IMR-90 (cell line): Measurements from ENCODE around the gene CECR2. TPM values are rescaled to one million over a fixed set of nuclear protein-coding genes. Genes with fewer than 3 reads are reported as not detected.

Experiments
- ATAC-seq: fragments of 200-7000 bp; cut with Tn5 transposase; 2 replicates; pipeline ENCODE4 v1.9.1; 2020; ENCODE audit warnings: low read depth, mild to moderate bottlenecking, moderate library complexity
- BruUV-seq: library from RNA; stranded (reverse); fragments of 400-500 nt; replicated peaks from 2 replicates; lab custom pipeline; 2021; lab: Mats Ljungman, UMichigan
- CTCF ChIA-PET: fragments of 300-600 bp; formaldehyde crosslinking; extraction: SDS; loops from one replicate; lab custom pipeline; 2021; ENCODE audit warnings: antibody characterized with exemption; lab: Yijun Ruan, JAX
- POLR2A ChIA-PET: fragments of 300-600 bp; sonication (Branson Sonifier 250); formaldehyde crosslinking; loops from one replicate; lab custom pipeline; 2022; ENCODE audit warnings: antibody characterized with exemption; ENCODE audit not compliant: unreplicated experiment; lab: Charles Lee
- DNase-seq: peaks from one replicate; pipeline ENCODE4 v3.0.0; 2013
- H2AFZ ChIP-seq: replicated peaks from 2 replicates; pipeline ENCODE3; 2013; ENCODE audit warnings: low read length, mild to moderate bottlenecking; ENCODE audit not compliant: poor library complexity
- H2AK5ac ChIP-seq: 2 replicates; pipeline ENCODE4 v1.6.1; 2013; ENCODE audit warnings: low read depth, low read length, inconsistent platforms
- H2AK9ac ChIP-seq: replicated peaks from 2 replicates; pipeline ENCODE3; 2013; ENCODE audit warnings: mild to moderate bottlenecking, low read depth, low read length, moderate library complexity; ENCODE audit not compliant: poor library complexity
- H2BK120ac ChIP-seq: 2 replicates; pipeline ENCODE4 v1.6.1; 2013; ENCODE audit warnings: low read depth, low read length, inconsistent platforms
- H2BK15ac ChIP-seq: 3 replicates; pipeline ENCODE4 v1.6.1; 2013; ENCODE audit warnings: low read depth, low read length, inconsistent platforms
- H2BK20ac ChIP-seq: 2 replicates; pipeline ENCODE4 v1.6.1; 2013; ENCODE audit warnings: low read depth, mild to moderate bottlenecking, inconsistent platforms, low read length, moderate library complexity
- H2BK5ac ChIP-seq: 2 replicates; pipeline ENCODE4 v1.6.1; 2013; ENCODE audit warnings: mild to moderate bottlenecking, low read depth, low read length, inconsistent platforms; ENCODE audit not compliant: poor library complexity, severe bottlenecking
- H3K14ac ChIP-seq: replicated peaks from 2 replicates; pipeline ENCODE4 v1.6.1; 2013; ENCODE audit warnings: low read depth, low read length, inconsistent platforms
- H3K18ac ChIP-seq: 2 replicates; pipeline ENCODE4 v1.6.1; 2013; ENCODE audit warnings: low read depth, low read length, control low read depth
- H3K23ac ChIP-seq: 2 replicates; pipeline ENCODE4 v1.6.1; 2013; ENCODE audit warnings: low read depth, low read length, inconsistent platforms
- H3K27ac ChIP-seq: 2 replicates; pipeline ENCODE4 v1.5.1; 2013; ENCODE audit warnings: mild to moderate bottlenecking, control low read depth, low read length; ENCODE audit not compliant: insufficient read depth
- H3K27me3 ChIP-seq: 2 replicates; pipeline ENCODE4 v1.6.1; 2013; ENCODE audit warnings: low read length; ENCODE audit not compliant: control insufficient read depth, insufficient read depth
- H3K36me3 ChIP-seq: 2 replicates; pipeline ENCODE4 v1.6.1; 2013; ENCODE audit warnings: low read length, mixed read lengths; ENCODE audit not compliant: control insufficient read depth, insufficient read depth
- H3K4ac ChIP-seq: 2 replicates; pipeline ENCODE4 v1.6.1; 2013; ENCODE audit warnings: low read depth, low read length, inconsistent platforms
- H3K4me1 ChIP-seq: 2 replicates; pipeline ENCODE4 v1.6.1; 2013; ENCODE audit warnings: low read length, mixed read lengths; ENCODE audit not compliant: control insufficient read depth, insufficient read depth
- H3K4me2 ChIP-seq: 2 replicates; pipeline ENCODE4 v1.6.1; 2013; ENCODE audit warnings: low read depth, mild to moderate bottlenecking, control low read depth, low read length, moderate library complexity
- H3K4me3 ChIP-seq: 2 replicates; pipeline ENCODE4 v1.5.1; 2013; ENCODE audit warnings: low read depth, mild to moderate bottlenecking, control low read depth, low read length, moderate library complexity; ENCODE audit not compliant: insufficient read depth
- H3K56ac ChIP-seq: 2 replicates; pipeline ENCODE4 v1.6.1; 2013; ENCODE audit warnings: low read length, inconsistent platforms; ENCODE audit not compliant: insufficient read depth; ENCODE audit errors: extremely low read depth
- H3K79me1 ChIP-seq, 2 experiments: 2 replicates each; pipeline ENCODE4 v1.6.1; 2013; ENCODE audit warnings: low read length in 2 of 2, inconsistent platforms in 1 of 2, low read depth in 1 of 2
- H3K9ac ChIP-seq: 2 replicates; pipeline ENCODE4 v1.6.1; 2013; ENCODE audit warnings: low read depth, low read length, control low read depth
- H3K9me1 ChIP-seq: 2 replicates; pipeline ENCODE4 v1.6.1; 2013; ENCODE audit warnings: low read length, inconsistent platforms; ENCODE audit not compliant: insufficient read depth
- H3K9me3 ChIP-seq: 2 replicates; pipeline ENCODE4 v1.6.1; 2013; ENCODE audit warnings: low read length; ENCODE audit not compliant: control insufficient read depth, insufficient read depth
- H4K20me1 ChIP-seq: 2 replicates; pipeline ENCODE4 v1.6.1; 2013; ENCODE audit warnings: low read length, inconsistent platforms; ENCODE audit not compliant: insufficient read depth
- H4K5ac ChIP-seq: 2 replicates; pipeline ENCODE4 v1.6.1; 2013; ENCODE audit warnings: mild to moderate bottlenecking, low read depth, low read length, control low read depth
- H4K8ac ChIP-seq, 2 experiments: 2 replicates each; pipeline ENCODE4 v1.6.1; 2013; ENCODE audit warnings: low read depth in 2 of 2, low read length in 2 of 2, control low read depth in 1 of 2, inconsistent platforms in 1 of 2
- H4K91ac ChIP-seq: 2 replicates; pipeline ENCODE4 v1.6.1; 2013; ENCODE audit warnings: low read depth, low read length, inconsistent platforms; ENCODE audit not compliant: insufficient read depth
- BHLHE40 ChIP-seq: fragments of 150-350 bp; IDR thresholded peaks from 2 replicates; pipeline ENCODE4 v1.6.1; 2016; ENCODE audit warnings: mild to moderate bottlenecking, low read depth, low read length
- CHD1 ChIP-seq: IDR thresholded peaks from 2 replicates; pipeline ENCODE4 v1.6.1; 2012; ENCODE audit warnings: low read depth, low read length, improper control_type of control experiment
- CTCF ChIP-seq: conservative IDR thresholded peaks from 2 replicates; pipeline ENCODE4 v1.5.1; 2012; ENCODE audit warnings: mild to moderate bottlenecking, low read depth, low read length, improper control_type of control experiment
- ELK1 ChIP-seq: fragments of 150-350 bp; IDR thresholded peaks from 2 replicates; pipeline ENCODE4 v1.6.1; 2016; ENCODE audit warnings: low read depth, mild to moderate bottlenecking, low read length, moderate library complexity, borderline replicate concordance
- MAZ ChIP-seq: IDR thresholded peaks from 2 replicates; pipeline ENCODE4 v1.6.1; 2012; ENCODE audit warnings: low read depth, mild to moderate bottlenecking, low read length, improper control_type of control experiment, moderate library complexity, borderline replicate concordance
- MXI1 ChIP-seq: IDR thresholded peaks from 2 replicates; pipeline ENCODE4 v1.6.1; 2012; ENCODE audit warnings: low read depth, mild to moderate bottlenecking, low read length, moderate library complexity, borderline replicate concordance
- NFE2L2 ChIP-seq: fragments of 150-350 bp; IDR thresholded peaks from 2 replicates; pipeline ENCODE4 v1.6.1; 2016; ENCODE audit warnings: low read depth, mild to moderate bottlenecking, low read length
- POLR2A ChIP-seq: IDR thresholded peaks from 2 replicates; pipeline ENCODE4 v1.6.1; 2012; ENCODE audit warnings: mild to moderate bottlenecking, low read depth, low read length
- RAD21 ChIP-seq: IDR thresholded peaks from 2 replicates; pipeline ENCODE4 v1.6.1; 2012; ENCODE audit warnings: low read length, improper control_type of control experiment
- RCOR1 ChIP-seq: IDR thresholded peaks from 2 replicates; pipeline ENCODE4 v1.6.1; 2012; ENCODE audit warnings: mild to moderate bottlenecking, low read length, improper control_type of control experiment; ENCODE audit not compliant: insufficient replicate concordance
- RFX5 ChIP-seq: IDR thresholded peaks from 2 replicates; pipeline ENCODE4 v1.8.0; 2012; ENCODE audit warnings: low read depth, mild to moderate bottlenecking, low read length, moderate library complexity
- SMC3 ChIP-seq: fragments of 150-350 bp; IDR thresholded peaks from 2 replicates; pipeline ENCODE4 v1.6.1; 2016; ENCODE audit warnings: low read depth, mild to moderate bottlenecking, antibody characterized with exemption, low read length, moderate library complexity
- WGBS, 2 experiments: methylation state at CpG; one replicate each; pipeline versions ENCODE4 v1.1.5 to v1.1.7; 2013; ENCODE audit warnings: missing lambda C conversion rate in 2 of 2; ENCODE audit not compliant: insufficient read length in 1 of 2; ENCODE audit errors: extremely low coverage in 2 of 2; 5-methylcytosine and 5-hydroxymethylcytosine counted together
- dilution Hi-C: fragments of 300-500 bp; cut with HindIII; formaldehyde crosslinking; loops from one replicate; pipeline ENCODE4 v1.14.3; 2018; ENCODE audit warnings: low sequenced_read_pairs; ENCODE audit not compliant: unreplicated experiment
- in situ Hi-C: fragments of 300-500 bp; cut with MboI; formaldehyde crosslinking; loops from 3 replicates; pipeline ENCODE4 v1.14.3; 2019; ENCODE audit warnings: low sequenced_read_pairs, inconsistent platforms, mixed read lengths
- intact Hi-C: fragments of 100-400 bp; cut with micrococcal nuclease; formaldehyde crosslinking; loops from 2 replicates; pipeline ENCODE4 v1.10.0; 2022
- polyA plus RNA-seq, 3 experiments: library from polyadenylated mRNA; depleted of rRNA; stranded (reverse); fragments of >200 nt; gene quantifications; 2 replicates each; pipeline ENCODE4 v1.2.3, GENCODE V29; 2012; ENCODE audit warnings: low replicate concordance in 1 of 3
- total RNA-seq: library from RNA; depleted of rRNA; stranded (reverse); fragments of >200 nt; gene quantifications from 2 replicates; pipeline ENCODE4 v1.2.3, GENCODE V29; 2012

Gene CECR2
- total and polyA plus RNA-seq, 2 of the 4 experiments (the other 2 are of a cell fraction) = under 0.01 TPM; not detected in 1

DNA sequence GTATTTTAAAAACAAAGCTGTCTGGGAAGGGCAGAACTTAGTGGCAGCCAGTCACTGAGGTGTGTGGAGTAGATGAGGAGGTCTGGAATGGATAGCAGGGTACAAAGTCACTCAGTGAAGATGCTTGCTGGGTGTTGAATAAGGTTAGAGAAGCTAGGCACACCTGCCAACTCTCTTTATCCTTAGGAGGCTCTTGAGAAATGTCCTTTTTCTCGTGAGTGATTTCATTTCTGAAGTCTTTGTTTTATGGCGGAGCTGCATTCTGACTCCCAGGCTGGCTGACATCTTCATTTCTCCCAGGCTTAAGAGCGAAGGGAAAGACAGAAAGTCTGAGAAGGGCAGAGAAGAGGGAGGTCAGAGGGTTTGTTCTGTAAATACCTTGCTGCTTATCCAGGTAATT, 31.0 kb downstream of the CECR2 start:
- H3K23ac ChIP-seq = no peak overlapping the region
- TF ChIP-seq BHLHE40 (no peak), ELK1 (no peak), MXI1 (no peak), SMC3 (no peak), RAD21 (no peak), RCOR1 (no peak), CTCF (no peak), RFX5 (no peak), POLR2A (no peak), NFE2L2 (no peak), CHD1 (no peak), MAZ (no peak)
- no peak overlapping the region for H2AFZ ChIP-seq
- H3K4me1 ChIP-seq = no peaks in the 10 kb centered on the region
- H2BK15ac ChIP-seq = no peak overlapping the region
- in situ Hi-C loops = no loop called here
- intact Hi-C loops = no loop called here
- DNase-seq (no peak), ATAC-seq (no peak)
- no peak overlapping the region for H2BK120ac ChIP-seq
- H3K36me3 ChIP-seq = no peaks in the 10 kb centered on the region
- H3K56ac ChIP-seq = no peak overlapping the region
- H3K4ac ChIP-seq = no peak overlapping the region
- dilution Hi-C loops = no loop called here
- no CpG with 5 or more reads among the region's 3 CpGs for WGBS, 2 experiments
- H2BK20ac ChIP-seq = no peak overlapping the region
- no peak overlapping the region for H2AK9ac ChIP-seq
- H3K18ac ChIP-seq = no peak overlapping the region
- POLR2A ChIA-PET = no interaction called here
- H4K8ac ChIP-seq = no peak overlapping the region
- no peak overlapping the region for H3K14ac ChIP-seq
- H4K5ac ChIP-seq = no peak overlapping the region
- no peak overlapping the region for H3K4me2 ChIP-seq
- H3K27me3 ChIP-seq = no peaks in the 10 kb centered on the region
- no peak overlapping the region for H2BK5ac ChIP-seq
- no peak overlapping the region for H3K4me3 ChIP-seq
- H3K9ac ChIP-seq = no peak overlapping the region
- no peaks in the 10 kb centered on the region for H4K20me1 ChIP-seq
- no TSS peak for BruUV-seq
- H4K91ac ChIP-seq = no peak overlapping the region
- CTCF ChIA-PET = no interaction called here
- no peaks in the 10 kb centered on the region for H3K9me3 ChIP-seq
- H3K27ac ChIP-seq = no peak overlapping the region
- no peaks in the 10 kb centered on the region for H3K9me1 ChIP-seq
- no peaks in the 10 kb centered on the region for H3K79me1 ChIP-seq
- no peak overlapping the region for H2AK5ac ChIP-seq
